Adrenal gland (tissue), 12 donors: ENCODE results near the gene KSR2. TPM values are rescaled to one million over a fixed set of nuclear protein-coding genes. Genes with fewer than 3 reads are reported as not detected.

Experiments used
- DNase-seq, 7 donors: peaks; one replicate each; pipeline ENCODE4 v3.0.0-alpha.2; 2019 to 2020
- H3K27ac ChIP-seq, 5 donors: fragments of 200-600 bp; sonication (generic) in 4 of 5; 1 replicate in 3 of 5; 2 replicates in 2 of 5; pipeline versions ENCODE4 v1.5.1 to v1.8.0; 2016 to 2020; ENCODE audit warnings: mild to moderate bottlenecking in 1 of 5
- H3K27me3 ChIP-seq: fragments of 200-600 bp; 2 replicates; pipeline ENCODE4 v1.8.0; 2021
- H3K36me3 ChIP-seq, 2 donors: fragments of 200-600 bp; replicated peaks in 1 of 2; 1 replicate in 1 of 2; 2 replicates in 1 of 2; pipeline versions ENCODE4 v1.5.1 to v1.8.0; 2018 to 2022
- H3K4me1 ChIP-seq, 2 donors: fragments of 200-600 bp; replicated peaks in 1 of 2; 1 replicate in 1 of 2; 2 replicates in 1 of 2; pipeline versions ENCODE4 v1.5.1 to v1.8.0; 2018 to 2021
- H3K4me3 ChIP-seq, 4 donors: fragments of 200-600 bp; sonication (generic) in 3 of 4; one replicate each; pipeline ENCODE4 v1.5.1; 2016 to 2018
- H3K9me3 ChIP-seq, 3 donors: fragments of 200-600 bp; sonication (generic) in 1 of 3; replicated peaks in 1 of 3; 1 replicate in 2 of 3; 2 replicates in 1 of 3; pipeline versions ENCODE4 v1.5.1 to v1.8.0; 2016 to 2021
- POLR2A ChIP-seq, 2 donors: fragments of 450-650 bp; IDR thresholded peaks; one replicate each; pipeline ENCODE4 v1.6.1; 2017; ENCODE audit warnings: antibody characterized with exemption in 2 of 2, mild to moderate bottlenecking in 2 of 2, moderate library complexity in 1 of 2
- WGBS, 4 donors: extraction: QIAGEN DNeasy Blood & Tissue Kit in 2 of 4; methylation state at CpG; one replicate each; pipeline versions ENCODE4 v1.1.5 to v1.1.7; 2013 to 2017; 5-methylcytosine and 5-hydroxymethylcytosine counted together
- intact Hi-C, 2 donors: fragments of 100-400 bp; cut with DNase I; formaldehyde crosslinking; loops; one replicate each; pipeline versions ENCODE4 v1.14.1 to v1.15.0; 2022 to 2023
- polyA plus RNA-seq, 3 donors: library from polyadenylated mRNA; stranded (reverse); fragments of 200-250 nt in 2 of 3; fragments of 350-450 nt in 1 of 3; fragmentation: Illumina TruSeq in 1 of 3; extraction: RNeasy Lipid Tissue Mini Kit (QIAGEN cat#74804) in 1 of 3; gene quantifications; one replicate each; pipeline ENCODE4 v1.2.3, GENCODE V29; 2013 to 2014
- total RNA-seq, 9 donors: library from RNA; depleted of rRNA in 4 of 9; stranded (reverse); fragments of >200 nt in 4 of 9; fragments of 120-200 nt in 1 of 9; fragmentation: NEBNext Ultra II Directional in 1 of 9; extraction: Animal tissue kit (Norgen Biotek cat#: 25700) in 1 of 9; gene quantifications; one replicate each; pipeline versions ENCODE4 v1.1.0 to v1.2.4, GENCODE V29; 2013 to 2023
- TF ChIP-seq, protein P1 (sequence below), 6 experiments: fragments of 450-650 bp in 4 of 6; fragments of 200-600 bp in 2 of 6; sonication (generic) in 1 of 6; IDR thresholded peaks; 1 replicate in 5 of 6; 2 replicates in 1 of 6; pipeline versions ENCODE4 v1.5.1 to v1.8.0; 2016 to 2021; ENCODE audit warnings: antibody characterized with exemption in 6 of 6, mild to moderate bottlenecking in 2 of 6, moderate library complexity in 1 of 6
- donor health status: healthy with polysubstance abuse.
- donor health status: Bipolar disorder and iron deficiency.
- donor health status: DM: yes; HTN: yes; CAD: no.
- donor health status: DM: no; HTN: no; CAD: no.
- donor health status: DM: no; HTN: no; CAD: no.
- donor health status: DM: yes; HTN: yes; CAD: no.

The KSR2 gene
- total and polyA plus RNA-seq, 12 donors = 0.03 to 2.7 (median 0.84) TPM; not detected in 3

GRCh38 chr12:117790948-117791347 is 177.8 kb downstream of the KSR2 start:
- Histone ChIP-seq H3K36me3 (no peaks in the 10 kb centered on the region), H3K27ac (no peak overlapping the region), H3K9me3 (no peaks in the 10 kb centered on the region), H3K4me1 (no peaks in the 10 kb centered on the region), H3K4me3 (no peak overlapping the region), H3K27me3 (no peaks in the 10 kb centered on the region)
- no peak for DNase-seq
- intact Hi-C loops = no loop called here
- WGBS, 4 donors = 20 to 56% (median 34%) methylated on average over 2 of the region's 2 CpGs
- TF ChIP-seq POLR2A (IDR thresholded peaks at IDR 0.05) = no peak
- TF ChIP-seq, protein P1, sequence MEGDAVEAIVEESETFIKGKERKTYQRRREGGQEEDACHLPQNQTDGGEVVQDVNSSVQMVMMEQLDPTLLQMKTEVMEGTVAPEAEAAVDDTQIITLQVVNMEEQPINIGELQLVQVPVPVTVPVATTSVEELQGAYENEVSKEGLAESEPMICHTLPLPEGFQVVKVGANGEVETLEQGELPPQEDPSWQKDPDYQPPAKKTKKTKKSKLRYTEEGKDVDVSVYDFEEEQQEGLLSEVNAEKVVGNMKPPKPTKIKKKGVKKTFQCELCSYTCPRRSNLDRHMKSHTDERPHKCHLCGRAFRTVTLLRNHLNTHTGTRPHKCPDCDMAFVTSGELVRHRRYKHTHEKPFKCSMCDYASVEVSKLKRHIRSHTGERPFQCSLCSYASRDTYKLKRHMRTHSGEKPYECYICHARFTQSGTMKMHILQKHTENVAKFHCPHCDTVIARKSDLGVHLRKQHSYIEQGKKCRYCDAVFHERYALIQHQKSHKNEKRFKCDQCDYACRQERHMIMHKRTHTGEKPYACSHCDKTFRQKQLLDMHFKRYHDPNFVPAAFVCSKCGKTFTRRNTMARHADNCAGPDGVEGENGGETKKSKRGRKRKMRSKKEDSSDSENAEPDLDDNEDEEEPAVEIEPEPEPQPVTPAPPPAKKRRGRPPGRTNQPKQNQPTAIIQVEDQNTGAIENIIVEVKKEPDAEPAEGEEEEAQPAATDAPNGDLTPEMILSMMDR (IDR thresholded peaks at IDR 0.05) = no peak

GRCh38 chr12:117790198-117790597 is 178.6 kb downstream of the KSR2 start:
- no peak overlapping the region for H3K4me3 ChIP-seq
- no peaks in the 10 kb centered on the region for H3K36me3 ChIP-seq
- intact Hi-C loops = no loop called here
- WGBS, 4 donors = 67 to 78% (median 69%) methylated on average over 2 of the region's 2 CpGs
- DNase-seq = no peak
- H3K27ac ChIP-seq = no peak overlapping the region
- no peak for TF ChIP-seq POLR2A (IDR thresholded peaks at IDR 0.05)
- TF ChIP-seq, protein P1 (IDR thresholded peaks at IDR 0.05) = no peak
- no peaks in the 10 kb centered on the region for H3K4me1 ChIP-seq
- no peaks in the 10 kb centered on the region for H3K9me3 ChIP-seq
- H3K27me3 ChIP-seq = no peaks in the 10 kb centered on the region

DNA sequence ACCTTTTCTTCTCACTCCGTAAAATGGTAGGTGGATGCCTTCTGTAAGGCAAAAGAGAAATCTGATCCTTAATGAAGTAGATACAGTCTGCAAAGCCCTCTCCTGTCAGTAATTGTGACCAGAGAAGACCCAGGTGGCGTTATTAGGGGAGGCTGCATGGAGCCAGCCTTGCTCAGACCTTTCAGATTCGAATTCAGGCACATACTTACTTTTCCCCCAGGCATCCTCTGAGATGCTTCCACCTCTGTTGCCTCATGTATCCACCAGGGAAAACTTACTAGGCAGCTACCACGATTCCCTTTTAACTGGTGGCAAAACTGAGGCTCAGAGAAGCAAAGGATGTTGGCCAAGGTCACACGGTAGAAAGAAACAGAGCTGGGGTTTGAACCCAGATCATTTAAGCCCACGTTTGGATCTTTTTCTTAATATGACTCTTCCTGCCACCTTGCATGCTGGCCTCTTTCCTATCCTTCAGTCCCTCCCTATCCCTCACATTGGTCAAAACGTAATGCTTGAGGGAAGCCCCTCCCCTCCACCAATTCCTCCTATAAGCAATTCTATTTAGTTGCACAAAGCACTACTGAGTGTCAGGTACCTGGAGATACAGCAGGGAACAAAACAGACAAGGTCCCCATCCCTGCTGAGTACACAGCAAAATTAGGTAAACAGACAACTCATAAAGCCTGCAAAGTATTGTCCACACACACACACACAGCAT is 179.4 kb downstream of the KSR2 start:
- DNase-seq = no peak
- Histone ChIP-seq H3K36me3 (no peaks in the 10 kb centered on the region), H3K4me3 (no peak overlapping the region), H3K4me1 (no peaks in the 10 kb centered on the region), H3K27ac (no peak overlapping the region), H3K9me3 (no peaks in the 10 kb centered on the region), H3K27me3 (no peaks in the 10 kb centered on the region)
- intact Hi-C loops = no loop called here
- 36 to 51% (median 48%) methylated on average over 7 of the region's 7 CpGs for WGBS, 4 donors
- TF ChIP-seq POLR2A (IDR thresholded peaks at IDR 0.05) = no peak
- TF ChIP-seq, protein P1 (IDR thresholded peaks at IDR 0.05) = no peak

DNA sequence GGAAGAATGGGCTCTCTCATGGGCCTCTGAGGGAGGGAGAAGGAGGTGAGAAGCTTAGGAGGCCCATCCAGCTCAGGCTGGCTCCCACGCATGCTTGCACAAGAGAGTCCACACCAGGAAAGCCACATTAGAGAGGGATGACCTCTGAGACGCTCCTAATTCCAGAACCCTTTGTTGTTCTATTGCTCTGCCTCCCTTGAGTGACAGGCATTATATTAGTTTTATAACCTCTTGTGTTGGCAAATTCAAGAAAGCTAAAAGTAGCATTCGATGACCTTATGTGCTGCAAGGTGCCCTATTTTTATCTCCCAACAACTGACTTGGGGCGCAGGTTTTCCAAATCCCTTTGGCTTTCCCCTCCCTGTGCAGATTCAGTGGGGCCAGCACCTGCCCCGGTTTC is 190.1 kb downstream of the KSR2 start:
- intact Hi-C loops = no loop called here
- no peak for DNase-seq

More for the DNA sequence above, 190.1 kb downstream of the KSR2 start:
- Histone ChIP-seq H3K4me3 (no peak overlapping the region), H3K4me1 (no peaks in the 10 kb centered on the region), H3K27me3 (no peaks in the 10 kb centered on the region), H3K27ac (no peak overlapping the region), H3K36me3 (no peaks in the 10 kb centered on the region), H3K9me3 (no peaks in the 10 kb centered on the region)
- TF ChIP-seq, protein P1 (IDR thresholded peaks at IDR 0.05) = no peak
- TF ChIP-seq POLR2A (IDR thresholded peaks at IDR 0.05) = no peak
- WGBS, 4 donors = 63 to 82% (median 74%) methylated on average over 5 of the region's 5 CpGs
